ENCODE measurements around the gene FZD2. TPM values are rescaled to one million over a fixed set of nuclear protein-coding genes. Genes with fewer than 3 reads are reported as not detected.

The FZD2 gene
- total RNA-seq, 4 donors from 2014 or later = 0.54 to 2.1 TPM; not detected in 2

GRCh38 chr17:44543213-44543904, 13.9 kb upstream of the FZD2 start:
- no peak for DNase-seq
- no peak overlapping the region for H3K4me3 ChIP-seq
- no peaks in the 10 kb centered on the region for H3K4me1 ChIP-seq
- TF ChIP-seq POLR2A (IDR thresholded peaks at IDR 0.05) = no peak
- TF ChIP-seq CTCF (IDR thresholded peaks at IDR 0.05) = no peak
- H3K36me3 ChIP-seq = no peaks in the 10 kb centered on the region
- no peaks in the 10 kb centered on the region for H3K27me3 ChIP-seq
- no peak overlapping the region for H3K27ac ChIP-seq
- no peaks in the 10 kb centered on the region for H3K9me3 ChIP-seq

- no peak for DNase-seq
- H3K36me3 ChIP-seq = no peaks in the 10 kb centered on the region
- H3K27me3 ChIP-seq = no peaks in the 10 kb centered on the region
- TF ChIP-seq CTCF (IDR thresholded peaks at IDR 0.05) (no peak), POLR2A (IDR thresholded peaks at IDR 0.05) (no peak)
- H3K4me3 ChIP-seq = no peak overlapping the region
- H3K9me3 ChIP-seq = no peaks in the 10 kb centered on the region
- H3K4me1 ChIP-seq = no peaks in the 10 kb centered on the region
- H3K27ac ChIP-seq = no peak overlapping the region
Observed at GRCh38 chr17:44543905-44544523, 13.3 kb upstream of the FZD2 start.

GRCh38 chr17:44546671-44547606, 10.3 kb upstream of the FZD2 start:
- TF ChIP-seq POLR2A (IDR thresholded peaks at IDR 0.05) (no peak), CTCF (IDR thresholded peaks at IDR 0.05) (no peak)
- H3K27ac ChIP-seq = peak overlapping the region in 1 of 4 donors; percentile 3

GRCh38 chr17:44547625-44548267, 9.5 kb upstream of the FZD2 start:
- Histone ChIP-seq H3K36me3 (no peaks in the 10 kb centered on the region), H3K4me1 (no peaks in the 10 kb centered on the region), H3K9me3 (no peaks in the 10 kb centered on the region), H3K27me3 (no peaks in the 10 kb centered on the region), H3K4me3 (no peak overlapping the region), H3K27ac (peak overlapping the region in 1 of 4 donors; percentile 3)
- no peak for DNase-seq
- TF ChIP-seq CTCF (IDR thresholded peaks at IDR 0.05) = no peak
- TF ChIP-seq POLR2A (IDR thresholded peaks at IDR 0.05) = no peak

More at GRCh38 chr17:44546671-44547606, 10.3 kb upstream of the FZD2 start:
- Histone ChIP-seq H3K36me3 (no peaks in the 10 kb centered on the region), H3K9me3 (no peaks in the 10 kb centered on the region), H3K4me1 (no peaks in the 10 kb centered on the region), H3K27me3 (no peaks in the 10 kb centered on the region), H3K4me3 (no peak overlapping the region)
- DNase-seq = no peak

Measured in Peyer's patch (tissue), 4 donors.